ENCODE measurements around the gene DEFB114.
"Not testable (repeated sequence)": the region's sequence is repeated elsewhere in the genome, so short reads cannot be mapped to it uniquely, and the experiment has no call there.

The DEFB114 gene, protein sequence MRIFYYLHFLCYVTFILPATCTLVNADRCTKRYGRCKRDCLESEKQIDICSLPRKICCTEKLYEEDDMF

DNA sequence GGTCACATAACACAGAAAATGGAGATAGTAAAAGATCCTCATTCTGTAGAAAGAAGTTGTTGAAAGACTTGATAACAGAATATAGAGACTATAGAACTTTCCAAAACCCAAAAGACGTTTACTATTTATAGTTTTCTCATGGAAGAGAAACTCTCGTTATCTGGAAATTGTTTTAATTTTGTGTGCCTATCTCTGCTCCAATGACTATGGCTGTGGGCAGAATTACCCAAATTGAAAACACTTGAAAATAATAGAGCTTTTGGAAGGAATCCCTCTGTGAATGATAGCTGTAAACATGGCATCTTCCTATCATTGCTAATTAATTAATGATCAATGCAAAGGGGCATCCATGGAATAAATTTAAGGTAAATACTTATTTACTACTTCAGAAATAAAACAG lies at the start of gene DEFB114:
DEFB114 (minus strand) TSS at position 101 of the 400 bp plus-strand sequence; CDS start at position 42, 59 bp downstream.
- no peak for DNase-seq (ENCODE audit: low spot score)

DNA sequence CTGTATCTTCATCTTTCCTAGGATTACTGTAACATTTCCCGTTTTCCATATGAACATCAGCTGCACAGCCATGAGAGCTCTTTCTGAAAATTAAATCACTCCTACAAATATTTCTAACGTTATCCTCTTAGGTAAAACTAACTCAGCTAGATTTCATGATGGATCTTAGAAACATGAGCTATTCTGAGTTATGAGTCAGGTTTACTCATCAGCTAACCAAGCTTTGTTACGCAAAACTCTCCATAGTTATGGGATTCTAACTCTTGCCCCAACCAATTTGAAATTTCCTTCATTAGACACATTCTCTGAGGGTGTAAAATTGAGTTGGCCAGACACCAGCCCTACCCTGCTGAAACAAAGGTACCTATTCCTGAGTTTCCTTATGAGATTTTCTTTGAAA lies 43.9 kb upstream of the DEFB114 start:
- no peak for DNase-seq (ENCODE audit: low spot score)

DNA sequence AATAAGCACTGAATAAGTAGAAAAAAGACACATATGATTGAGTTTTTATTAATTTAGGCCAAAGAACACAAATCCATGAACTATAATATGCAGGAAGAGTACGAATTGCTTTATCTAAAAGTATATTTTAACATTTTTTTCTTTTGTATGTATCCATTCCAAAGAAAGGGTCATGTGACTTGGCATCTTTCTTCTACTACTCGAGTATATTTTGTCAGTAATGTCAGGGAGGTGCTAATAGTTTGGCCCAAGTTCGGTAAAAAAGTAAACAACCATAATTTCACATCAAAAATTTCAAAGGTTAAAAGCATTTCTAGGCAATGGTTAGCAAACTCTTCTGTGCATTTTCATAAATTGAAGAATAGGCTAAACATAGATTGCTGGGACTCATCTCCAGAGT lies 39.2 kb upstream of the DEFB114 start:
- no peak for DNase-seq (ENCODE audit: low spot score)

DNA sequence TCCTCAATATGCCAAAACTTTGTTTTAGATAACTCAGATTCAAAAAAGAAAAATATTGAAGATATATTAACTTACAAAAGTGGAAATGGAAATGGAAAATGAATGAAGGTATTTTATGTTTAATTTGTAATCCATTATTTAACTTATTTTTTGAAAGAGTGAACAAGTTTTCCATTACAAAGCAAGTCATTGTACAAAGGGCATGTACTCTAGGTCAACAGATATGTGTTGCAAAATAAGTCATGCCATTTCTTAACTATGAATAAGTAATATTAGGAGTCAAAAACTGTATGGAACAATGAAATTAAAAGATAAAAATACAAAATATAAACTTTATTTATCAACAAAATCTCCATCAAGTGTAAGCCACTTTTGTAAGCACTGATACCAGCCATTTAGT lies 31.3 kb upstream of the DEFB114 start:
- DNase-seq (ENCODE audit: low spot score): no peak

DNA sequence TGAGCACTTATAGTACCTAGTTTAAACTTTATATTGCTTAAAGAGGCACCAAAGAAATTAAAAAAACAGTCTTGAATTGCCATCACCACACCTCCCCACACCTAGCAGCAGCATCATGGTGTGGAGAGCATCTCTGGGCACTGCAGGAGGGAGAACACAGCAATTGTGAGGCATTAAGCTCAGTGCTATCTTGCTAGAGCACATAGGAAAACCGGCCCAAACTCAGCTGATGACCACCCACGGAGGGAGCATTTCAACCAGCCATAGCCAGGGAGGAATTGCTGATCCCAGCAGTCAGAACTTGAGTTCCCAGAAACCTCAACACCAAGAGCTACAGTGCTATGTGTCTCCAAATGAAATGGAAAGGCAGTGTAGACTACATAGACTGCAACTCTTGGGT lies 24.9 kb upstream of the DEFB114 start:
- DNase-seq (ENCODE audit: low spot score): no peak

DNA sequence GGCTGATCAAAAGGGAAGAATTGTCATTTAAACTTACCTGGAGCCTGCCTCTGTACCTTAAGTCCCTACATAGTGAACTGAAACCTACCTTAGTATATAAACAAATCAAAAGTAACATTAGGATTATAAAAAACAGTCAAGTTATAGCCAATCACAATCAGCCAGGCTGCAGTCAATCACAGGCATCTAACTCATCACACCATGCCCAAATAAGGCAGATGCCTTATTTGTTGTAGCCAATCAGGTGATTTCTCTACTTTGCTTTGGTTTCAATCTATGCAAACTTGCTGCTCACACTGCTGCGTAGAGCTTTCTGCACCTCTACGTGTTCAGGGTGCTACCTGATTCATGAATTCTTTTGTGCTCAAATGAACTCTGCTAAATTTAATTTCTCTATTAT lies 23.8 kb upstream of the DEFB114 start:
- DNase-seq (ENCODE audit: low spot score): no peak

DNA sequence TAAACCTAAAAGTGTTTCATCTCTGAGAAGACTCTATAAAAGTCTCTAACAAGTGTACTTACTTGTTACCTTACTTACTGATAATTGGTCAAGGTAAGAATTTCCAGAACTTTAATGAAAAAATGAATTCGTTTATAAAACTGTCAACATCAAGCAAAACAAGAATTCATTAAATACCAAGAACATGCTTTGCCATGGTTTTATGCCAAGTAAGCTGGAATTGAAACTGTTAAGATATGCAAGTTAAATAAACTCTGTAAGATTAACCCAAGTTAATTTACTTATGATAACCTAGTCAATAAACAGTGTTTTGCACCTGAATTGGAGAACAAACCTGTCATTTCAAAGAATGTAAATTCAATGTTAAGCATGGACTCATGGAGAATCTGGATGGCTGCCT lies 22.6 kb upstream of the DEFB114 start:
- DNase-seq (ENCODE audit: low spot score): no peak

DNA sequence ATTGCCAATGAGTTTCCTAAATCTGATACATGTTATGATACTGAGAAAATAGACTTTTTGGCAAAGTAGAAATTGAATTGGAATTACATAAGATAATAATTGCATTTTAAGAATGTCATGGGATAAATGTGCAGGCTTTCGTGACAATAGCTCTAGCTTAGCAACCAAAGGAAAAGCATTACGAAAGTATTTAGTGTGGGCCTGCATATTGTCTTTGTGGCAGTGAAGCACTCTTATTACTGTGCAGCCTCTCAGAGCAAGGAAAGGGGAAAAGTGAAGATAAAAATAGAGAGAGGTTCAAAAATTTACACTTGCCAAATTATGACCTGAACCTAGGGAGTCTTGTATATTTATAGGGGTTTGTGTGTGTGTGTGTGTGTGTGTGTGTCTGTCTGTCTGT lies 18.1 kb upstream of the DEFB114 start:
- DNase-seq (ENCODE audit: low spot score): no peak

DNA sequence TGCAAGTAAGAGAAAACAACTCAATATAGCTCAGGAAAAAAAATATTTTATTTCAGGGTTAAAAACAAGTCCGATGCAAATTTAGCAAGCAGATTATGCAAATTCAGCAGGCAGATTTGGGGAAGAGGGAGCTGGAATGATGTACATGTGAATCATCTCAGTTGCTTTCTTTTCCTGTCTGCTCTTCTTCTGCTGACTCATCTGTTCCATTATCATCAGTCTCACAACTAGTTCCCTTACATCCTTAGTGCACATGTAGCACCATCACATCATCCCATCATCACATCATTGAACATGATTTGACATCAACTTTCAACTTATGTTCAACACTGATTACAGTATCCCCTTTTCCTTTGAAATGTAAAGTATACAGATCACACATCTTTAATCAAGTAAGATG lies 16.9 kb upstream of the DEFB114 start:
- peak; percentile 1 for DNase-seq (ENCODE audit: low spot score)

DNA sequence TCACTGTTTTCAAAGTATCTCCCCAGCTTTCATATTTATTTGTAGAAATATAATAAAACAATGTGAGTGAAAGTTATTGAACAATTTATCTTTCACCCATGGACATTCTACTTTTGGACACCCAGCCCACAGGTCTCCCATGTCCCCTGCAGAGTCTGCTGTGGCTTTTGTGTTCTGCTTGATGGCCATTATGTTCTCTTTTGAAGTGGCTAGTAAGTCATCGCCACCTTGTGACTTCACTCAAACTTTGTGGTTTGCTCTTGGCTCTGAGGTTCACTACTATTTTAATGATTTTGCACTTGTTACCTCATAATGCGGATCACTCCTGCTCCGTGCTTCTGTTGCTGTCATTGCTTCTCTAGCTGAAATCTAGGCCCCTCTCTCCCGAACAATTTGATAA lies 15.6 kb upstream of the DEFB114 start:
- no peak for DNase-seq (ENCODE audit: low spot score)

DNA sequence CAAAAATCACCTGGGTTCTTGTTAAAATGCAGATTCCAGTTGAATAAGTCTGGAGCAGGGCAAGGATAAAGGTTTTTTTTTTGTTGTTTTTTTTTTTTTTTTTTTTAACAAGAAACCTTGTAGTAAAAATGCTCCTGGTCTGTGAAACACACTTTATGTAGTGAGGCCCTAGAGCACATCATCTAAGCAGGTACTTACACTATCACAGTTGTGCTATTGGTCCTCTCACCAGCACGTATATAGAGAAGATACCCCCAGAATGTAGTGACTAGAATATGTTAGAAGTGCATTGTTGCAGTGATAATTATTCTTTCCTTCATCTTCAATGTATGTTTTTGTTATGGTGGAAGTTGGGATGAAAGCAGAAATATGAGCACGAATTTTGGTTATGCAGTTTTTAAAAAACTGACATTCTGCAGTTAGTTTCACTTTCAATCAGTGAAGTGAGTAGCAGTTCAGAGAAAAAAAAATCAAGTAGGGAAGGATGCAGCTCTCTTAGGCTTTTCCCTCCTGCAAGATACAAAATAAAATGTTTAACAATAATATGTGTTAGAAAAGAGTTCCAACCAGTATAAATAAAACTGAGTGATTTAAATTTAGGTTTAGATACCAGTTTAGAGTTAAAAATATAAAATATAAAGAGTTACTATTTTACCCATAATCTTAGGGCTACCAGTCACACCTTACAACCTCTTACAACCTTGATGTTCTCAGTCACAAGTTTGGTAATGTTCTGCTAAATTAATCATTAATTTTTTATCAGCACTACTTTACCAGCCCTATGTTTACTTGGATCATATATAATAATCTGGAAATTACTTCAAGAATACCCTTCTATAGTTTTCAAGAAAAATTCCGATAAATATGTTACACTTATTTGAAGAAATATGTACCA lies 14.6 kb upstream of the DEFB114 start:
- no peak for DNase-seq (ENCODE audit: low spot score)

DNA sequence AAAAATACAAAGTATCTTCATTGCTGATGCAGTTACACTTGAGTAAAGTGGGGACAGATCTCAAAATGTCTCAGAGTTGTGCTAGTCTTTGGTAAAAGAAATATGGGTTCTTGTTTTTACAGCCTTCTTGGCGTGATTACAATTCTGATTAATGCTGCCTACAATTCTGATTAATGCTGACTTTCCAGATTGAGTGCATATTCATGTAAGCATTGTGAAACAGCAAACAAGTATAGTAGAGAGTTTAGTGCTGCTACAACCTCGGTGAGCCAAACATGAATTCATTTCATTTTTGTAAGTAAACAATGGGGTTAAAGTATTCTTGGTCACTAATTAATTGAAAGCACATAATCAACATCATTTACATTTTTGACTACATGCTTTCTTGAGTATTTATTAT lies 5.6 kb upstream of the DEFB114 start, which contains the start of gene DEFB113:
DEFB113 (minus strand) TSS at position 21 of the 400 bp plus-strand sequence; CDS start at position 21, 0 bp downstream.
- DNase-seq (ENCODE audit: low spot score): no peak

DNA sequence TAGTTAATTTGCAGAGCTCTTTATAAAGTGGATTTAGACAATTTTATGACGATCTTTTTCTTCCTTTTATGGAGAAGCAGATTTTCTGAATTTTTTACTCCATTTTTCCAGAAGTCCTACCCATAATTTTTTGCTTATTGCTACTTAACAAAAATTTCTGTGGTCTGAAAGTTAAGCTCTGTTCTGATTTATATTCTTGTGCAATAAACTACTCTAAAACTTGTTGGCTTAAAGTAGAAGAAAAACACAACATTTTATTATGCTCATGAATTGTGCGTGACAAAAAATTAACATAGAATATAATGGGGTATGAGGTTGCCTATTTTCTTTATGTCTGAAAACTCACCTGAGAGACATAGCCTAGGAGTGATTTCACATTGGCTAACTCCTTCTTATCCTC lies 2.9 kb upstream of the DEFB114 start:
- DNase-seq (ENCODE audit: low spot score): no peak

DNA sequence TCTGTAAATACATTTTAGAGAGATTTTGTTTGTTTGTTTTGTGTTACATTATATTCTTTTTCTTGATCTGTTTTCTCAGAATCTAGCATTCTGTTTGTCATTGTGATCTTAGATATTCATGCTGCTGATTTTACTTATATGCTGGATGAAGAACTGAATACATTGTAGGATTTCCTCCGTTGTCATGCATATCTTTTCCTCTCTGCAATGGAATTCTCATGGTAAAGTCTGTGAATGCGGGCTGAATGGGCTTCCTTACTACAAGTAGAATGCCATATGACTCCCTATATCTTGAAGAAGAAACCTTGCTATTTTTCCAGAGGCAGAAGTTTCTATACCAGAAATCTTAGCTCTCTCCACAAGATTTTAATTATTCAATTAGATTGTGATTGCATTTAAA lies 2.4 kb upstream of the DEFB114 start:
- no peak for DNase-seq (ENCODE audit: low spot score)

DNA sequence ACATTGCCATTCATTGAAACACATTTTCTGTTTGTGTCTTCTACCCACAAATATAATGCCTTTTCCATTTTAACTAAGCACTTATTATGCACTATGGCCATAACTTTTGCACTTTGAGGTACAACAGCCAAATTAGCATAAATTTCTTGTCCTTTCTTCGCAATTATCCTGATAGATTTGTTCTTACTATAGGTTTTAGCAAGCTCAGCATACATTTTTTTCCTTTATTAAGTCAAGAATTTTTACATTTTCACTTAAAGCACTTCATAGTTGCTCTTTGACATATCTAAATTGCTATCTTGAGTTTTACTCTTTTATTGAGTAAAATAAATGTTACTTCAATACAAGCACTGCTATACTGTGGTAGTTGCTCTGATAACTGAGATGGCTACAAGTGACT lies 5.8 kb downstream of the DEFB114 start:
- no peak for DNase-seq (ENCODE audit: low spot score)

DNA sequence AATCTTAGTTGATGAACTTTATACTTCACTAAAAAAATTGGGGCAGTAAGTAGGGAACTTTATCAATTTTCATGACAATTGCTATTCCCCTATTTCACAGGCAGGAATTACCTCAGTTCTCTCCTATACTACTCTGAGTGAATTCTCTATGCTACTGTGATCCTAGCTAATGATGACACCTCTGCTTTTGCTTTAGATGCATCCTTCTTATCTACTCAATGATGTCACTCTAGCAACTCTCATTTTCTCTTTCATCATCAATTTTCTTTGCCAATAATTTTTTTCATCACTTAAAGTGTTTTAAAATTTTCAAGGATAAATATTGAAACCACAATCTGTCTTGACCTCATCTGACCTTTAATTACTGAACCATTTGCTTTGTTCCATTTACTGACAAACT lies 8.1 kb downstream of the DEFB114 start:
- DNase-seq (ENCODE audit: low spot score): no peak

DNA sequence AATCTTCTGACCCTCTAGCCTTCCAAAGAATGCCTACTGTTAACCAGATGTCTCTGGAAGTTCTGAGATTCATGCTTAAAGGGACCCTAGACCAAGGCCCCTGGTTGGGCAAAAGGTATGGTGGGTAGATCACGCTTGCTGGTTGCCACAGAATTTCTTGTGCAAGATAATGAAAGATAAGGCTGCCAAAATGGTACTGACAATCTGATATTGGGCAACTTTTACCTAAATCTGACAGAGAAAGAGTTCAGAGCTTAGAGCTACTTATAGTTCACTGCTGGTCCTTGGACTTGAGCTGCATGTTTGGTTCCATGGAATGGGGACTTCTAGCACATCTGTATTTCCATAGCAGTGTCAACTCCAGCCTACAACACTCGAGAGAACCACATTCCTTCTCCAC lies 12.0 kb downstream of the DEFB114 start:
- no peak for DNase-seq (ENCODE audit: low spot score)

DNA sequence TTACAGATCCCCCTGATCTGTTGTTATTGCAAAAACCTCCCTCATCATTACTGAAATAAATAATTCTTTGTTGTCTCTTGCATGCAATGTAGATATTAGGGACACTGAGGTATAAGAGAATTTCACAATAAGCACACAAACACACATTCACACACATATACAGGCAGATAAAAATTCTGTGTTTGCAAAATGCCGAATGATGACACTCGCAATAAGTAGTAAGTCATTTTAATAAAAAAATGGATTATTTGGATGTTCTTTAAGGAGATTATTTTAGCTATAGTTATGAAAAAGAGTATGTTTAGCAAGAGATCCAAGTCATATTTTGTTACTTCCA lies 13.6 kb downstream of the DEFB114 start:
- no peak for DNase-seq (ENCODE audit: low spot score)

DNA sequence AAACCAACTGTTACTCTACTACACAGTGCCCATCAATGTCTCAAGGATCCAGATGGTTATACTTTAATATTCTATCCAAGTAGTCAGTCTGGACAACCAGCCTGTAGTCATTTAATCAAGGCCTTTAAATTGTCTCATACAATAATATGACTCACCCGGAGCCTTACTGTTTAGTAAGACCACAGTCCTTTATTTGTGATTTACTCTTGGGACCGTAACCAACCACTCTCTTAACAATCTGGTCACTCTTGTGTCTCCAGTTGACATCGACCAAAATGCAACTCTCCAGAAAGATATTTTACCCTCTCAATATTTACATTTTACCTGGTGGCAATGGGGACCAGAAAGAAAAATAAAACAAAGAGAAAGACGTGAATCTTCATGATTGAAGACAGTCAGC lies 14.9 kb downstream of the DEFB114 start:
- DNase-seq (ENCODE audit: low spot score): no peak

DNA sequence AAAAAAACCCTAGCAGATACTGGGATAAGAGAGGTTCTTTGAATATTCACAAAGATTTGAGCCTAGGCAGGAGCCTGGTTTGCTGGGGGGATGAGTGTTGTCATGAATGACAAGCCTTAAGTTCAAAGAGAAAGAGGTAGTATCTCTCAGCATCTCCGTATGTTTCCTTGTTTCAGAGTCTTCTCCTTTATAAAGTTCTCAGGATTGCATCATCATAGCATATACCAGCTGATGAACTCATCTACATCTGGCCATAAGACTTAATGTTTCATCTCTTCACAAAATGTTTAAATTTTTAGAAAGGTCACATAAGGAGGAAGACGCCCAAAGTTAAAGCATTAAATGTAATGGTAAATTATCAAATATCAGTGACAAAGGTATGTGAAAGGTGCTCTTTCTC lies 17.1 kb downstream of the DEFB114 start:
- DNase-seq (ENCODE audit: low spot score): no peak

DNA sequence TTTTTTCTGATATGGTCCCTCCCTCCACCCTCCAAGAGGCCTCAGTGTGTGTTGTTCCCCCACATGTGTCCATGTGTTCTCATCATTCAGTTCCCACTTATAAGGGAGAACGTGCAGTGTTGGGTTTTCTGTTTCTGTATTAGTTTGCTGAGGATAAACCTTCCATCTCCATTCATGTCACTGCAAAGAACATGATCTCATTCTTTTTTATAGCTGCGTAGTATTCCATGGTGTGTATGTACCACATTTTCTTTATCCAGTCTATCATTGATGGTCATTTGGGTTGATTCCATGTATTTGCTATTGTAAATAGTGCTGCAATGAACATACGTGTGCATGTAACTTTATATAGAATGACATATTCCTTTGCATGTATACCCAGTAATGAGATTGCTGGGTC lies 19.9 kb downstream of the DEFB114 start:
- DNase-seq (ENCODE audit: low spot score): not testable (repeated sequence)

DNA sequence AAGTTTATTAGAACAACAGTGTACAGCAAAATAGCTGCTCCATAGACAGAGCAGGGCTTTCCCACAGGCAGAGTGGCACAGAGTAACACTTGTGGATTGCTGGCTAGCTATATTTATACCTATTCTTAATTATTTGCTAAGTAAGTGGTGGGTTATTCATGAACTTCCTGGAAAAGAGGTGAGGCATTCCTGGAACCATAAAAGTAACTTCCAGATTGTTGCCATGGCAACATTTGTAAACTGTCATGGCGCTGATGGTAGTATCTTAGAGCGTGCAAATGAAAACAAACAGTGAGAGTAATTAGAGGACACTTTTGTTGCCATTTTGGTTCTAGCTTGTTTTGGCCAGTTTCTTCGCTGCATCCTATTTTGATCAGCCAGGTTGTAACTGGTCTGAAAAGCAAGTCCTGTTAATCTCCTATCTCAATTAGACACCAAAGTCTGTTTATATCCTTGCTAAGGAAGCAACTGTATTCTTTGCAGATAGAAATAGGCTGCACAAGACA lies 23.9 kb downstream of the DEFB114 start:
- no peak for DNase-seq (ENCODE audit: low spot score)

DNA sequence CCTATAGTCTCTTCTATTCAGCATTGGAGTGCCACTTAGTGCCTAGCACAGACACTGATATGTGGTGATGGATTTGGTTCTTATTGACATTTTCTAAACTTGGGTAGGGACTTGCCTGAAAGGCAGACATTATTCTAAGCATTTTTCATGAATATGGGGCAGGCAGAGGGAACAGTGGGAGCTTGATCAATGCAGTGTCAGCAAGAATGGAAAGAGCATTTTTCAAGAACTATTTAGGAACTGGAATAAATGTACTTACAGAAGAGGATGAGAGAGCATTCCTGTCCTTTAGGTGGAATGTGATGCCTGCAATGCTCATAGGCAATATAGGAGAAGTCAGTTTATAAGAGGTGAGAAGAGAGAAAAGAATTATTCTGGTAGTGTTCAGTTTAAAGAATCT lies 26.2 kb downstream of the DEFB114 start:
- DNase-seq (ENCODE audit: low spot score): no peak

DNA sequence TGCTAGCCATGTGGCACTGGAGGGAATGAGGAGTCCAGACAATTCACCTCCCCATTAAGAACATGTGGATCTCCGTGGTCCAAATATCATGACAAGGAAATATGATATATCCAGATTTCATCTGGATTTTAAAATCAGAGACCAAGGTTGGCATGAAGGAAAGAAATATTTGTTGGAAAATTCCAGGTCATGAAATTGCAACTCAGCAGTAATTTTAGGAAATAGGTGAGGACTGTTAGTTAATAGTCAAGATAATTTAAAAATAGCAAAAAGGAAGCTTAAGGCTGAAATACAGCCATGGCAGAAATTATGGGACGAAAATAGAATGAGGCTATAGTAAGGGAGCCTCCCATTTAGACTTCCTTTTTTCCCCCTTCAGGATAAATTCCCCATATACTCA lies 26.9 kb downstream of the DEFB114 start:
- DNase-seq (ENCODE audit: low spot score): no peak

Measured in activated CD4-positive, alpha-beta T cell treated with anti-CD3 and anti-CD28 coated beads, Interleukin-2, Interleukin-4, amounts not matched to agents 100 ng/mL and 50 ng/mL, durations not matched to agents 16 hours and 8 hours (primary cell).